ENCODE results near the gene B3GALT4. TPM values are rescaled to one million over a fixed set of nuclear protein-coding genes. Genes with fewer than 3 reads are reported as not detected.
"Not testable (repeated sequence)": the region's sequence is repeated elsewhere in the genome, so short reads cannot be mapped to it uniquely, and the experiment has no call there.

B3GALT4 gene
- total RNA-seq, 1 donor from 2014 or later, result 9.0 TPM

GRCh38 chr6:33271468-33272274, 5.3 kb upstream of the B3GALT4 start, which contains the start of the genes RPS18 and VPS52:
TSS of gene RPS18 (plus strand) at chr6:33272075. CDS start at chr6:33272120, 45 bp downstream.
TSS of gene VPS52 (minus strand) at chr6:33271876. CDS start at chr6:33271675, 201 bp downstream.
- DNase-seq (ENCODE audit: low spot score in 2 of 2) (peak; percentile 90 to 91), FAIRE-seq (peak; percentile 65)

DNA sequence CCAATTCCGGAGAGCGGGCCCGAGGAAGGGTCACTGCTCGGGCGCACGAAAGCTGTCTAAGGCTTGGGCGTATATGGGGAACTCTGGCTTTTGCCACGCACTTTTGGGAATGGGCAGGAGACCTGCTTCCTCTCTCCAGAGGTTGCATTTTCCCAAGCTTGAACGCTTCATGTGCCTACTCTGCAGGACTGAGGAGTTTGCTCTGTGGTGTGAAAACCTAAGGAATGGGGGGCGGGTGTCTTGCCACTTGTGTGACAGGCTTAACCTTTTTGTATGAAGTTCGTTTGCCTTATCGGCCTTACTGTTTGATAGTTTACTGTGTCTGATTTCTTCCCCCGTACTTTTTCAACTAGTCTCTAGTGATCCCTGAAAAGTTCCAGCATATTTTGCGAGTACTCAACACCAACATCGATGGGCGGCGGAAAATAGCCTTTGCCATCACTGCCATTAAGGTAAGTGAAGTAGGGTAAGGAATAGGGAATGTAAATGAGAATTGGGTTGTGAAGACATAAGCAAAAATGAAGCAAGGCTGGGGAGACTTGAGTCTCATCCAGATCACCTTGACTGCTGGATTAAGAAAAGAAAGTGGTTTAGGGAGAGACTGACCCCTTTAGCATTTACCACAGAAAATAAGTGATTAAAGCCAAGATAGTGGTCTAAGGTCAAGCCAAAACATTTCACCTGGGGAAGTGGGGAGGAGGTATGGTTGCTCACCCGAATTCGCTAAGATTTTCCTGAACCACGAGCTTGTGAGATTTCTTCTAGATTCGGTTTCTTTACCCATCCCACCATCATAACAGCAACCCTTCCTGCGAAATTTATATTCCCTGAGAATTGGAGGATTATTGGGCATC, 4.4 kb upstream of the B3GALT4 start:
- FAIRE-seq, result no peak
- DNase-seq (ENCODE audit: low spot score in 2 of 2), result no peak

GRCh38 chr6:33273129-33273923, 3.6 kb upstream of the B3GALT4 start:
- FAIRE-seq, result no peak
- DNase-seq (ENCODE audit: low spot score in 2 of 2), result no peak

DNA sequence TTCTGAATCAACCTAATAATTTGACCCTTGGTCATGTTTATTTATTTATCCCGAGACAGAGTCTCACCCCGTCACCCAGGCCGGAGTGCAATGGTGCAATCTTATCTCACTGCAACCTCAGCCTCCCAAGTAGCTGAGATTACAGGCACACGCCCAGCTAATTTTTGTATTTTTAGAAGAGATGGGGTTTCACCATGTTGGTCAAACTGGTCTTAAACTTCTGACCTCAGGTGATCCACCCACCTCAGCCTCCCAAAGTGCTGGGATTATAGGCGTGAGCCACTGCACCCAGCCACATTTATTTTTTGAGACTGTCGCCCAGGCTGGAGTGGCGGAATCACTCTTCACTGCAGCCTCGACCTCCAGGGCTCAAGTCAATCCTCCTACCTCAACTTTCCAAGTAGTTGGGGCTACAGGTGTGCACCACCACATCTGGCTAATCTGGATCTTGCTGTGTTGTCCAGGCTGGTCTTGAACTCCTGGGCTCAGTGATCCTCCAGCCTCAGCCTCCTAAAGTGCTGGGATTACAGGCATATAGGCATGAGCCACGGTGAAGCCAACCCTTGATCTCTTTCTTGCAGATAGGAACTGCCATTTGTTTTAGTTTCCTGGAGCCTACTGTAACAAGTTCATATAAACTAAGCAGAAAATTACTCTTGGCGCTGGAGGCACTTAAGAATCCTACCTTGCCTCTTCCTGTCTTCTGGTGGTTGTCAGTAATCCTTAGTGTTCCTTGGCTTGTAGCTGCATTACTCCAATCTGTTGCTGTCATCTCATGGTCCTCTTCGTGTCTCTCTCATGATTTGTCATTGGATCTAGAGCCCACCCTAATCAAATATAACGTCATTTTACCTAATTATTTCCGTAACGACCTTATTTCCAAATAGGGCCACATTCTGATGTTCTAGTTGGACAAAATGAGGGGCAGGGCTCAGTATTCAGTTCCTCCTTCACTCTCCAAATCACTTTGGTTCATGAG, 2.7 kb upstream of the B3GALT4 start:
- FAIRE-seq (no peak), DNase-seq (ENCODE audit: low spot score in 2 of 2) (no peak)

DNA sequence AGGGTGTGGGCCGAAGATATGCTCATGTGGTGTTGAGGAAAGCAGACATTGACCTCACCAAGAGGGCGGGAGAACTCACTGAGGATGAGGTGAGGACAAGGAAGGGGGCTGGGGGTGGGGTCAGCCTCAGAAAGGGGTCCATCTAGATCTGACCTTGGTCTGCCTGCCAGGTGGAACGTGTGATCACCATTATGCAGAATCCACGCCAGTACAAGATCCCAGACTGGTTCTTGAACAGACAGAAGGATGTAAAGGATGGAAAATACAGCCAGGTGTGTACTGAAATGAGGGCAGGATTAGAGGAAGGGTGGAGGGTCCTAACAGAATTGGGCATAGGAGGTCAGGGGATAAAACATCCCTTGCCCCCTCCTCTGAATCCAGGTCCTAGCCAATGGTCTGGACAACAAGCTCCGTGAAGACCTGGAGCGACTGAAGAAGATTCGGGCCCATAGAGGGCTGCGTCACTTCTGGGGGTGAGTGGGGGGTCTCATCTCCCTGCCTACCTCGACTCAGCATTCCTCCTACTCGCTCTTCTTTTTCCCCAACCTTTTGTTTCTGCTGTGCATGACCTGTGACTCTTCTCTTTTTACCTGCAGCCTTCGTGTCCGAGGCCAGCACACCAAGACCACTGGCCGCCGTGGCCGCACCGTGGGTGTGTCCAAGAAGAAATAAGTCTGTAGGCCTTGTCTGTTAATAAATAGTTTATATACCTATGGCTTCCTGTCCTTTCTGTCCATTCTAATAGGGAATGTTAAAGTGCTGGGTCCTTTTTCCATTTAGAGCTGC, 935 bp upstream of the B3GALT4 start:
- FAIRE-seq, result not testable (repeated sequence)
- DNase-seq (ENCODE audit: low spot score in 2 of 2), result peak in 1 of 2 donors; percentile 17

- DNase-seq (ENCODE audit: low spot score in 2 of 2) (peak in 1 of 2 donors; percentile 33), FAIRE-seq (no peak)
These were observed 401 bp upstream of the B3GALT4 start for GRCh38 chr6:33276581-33276863.

DNA sequence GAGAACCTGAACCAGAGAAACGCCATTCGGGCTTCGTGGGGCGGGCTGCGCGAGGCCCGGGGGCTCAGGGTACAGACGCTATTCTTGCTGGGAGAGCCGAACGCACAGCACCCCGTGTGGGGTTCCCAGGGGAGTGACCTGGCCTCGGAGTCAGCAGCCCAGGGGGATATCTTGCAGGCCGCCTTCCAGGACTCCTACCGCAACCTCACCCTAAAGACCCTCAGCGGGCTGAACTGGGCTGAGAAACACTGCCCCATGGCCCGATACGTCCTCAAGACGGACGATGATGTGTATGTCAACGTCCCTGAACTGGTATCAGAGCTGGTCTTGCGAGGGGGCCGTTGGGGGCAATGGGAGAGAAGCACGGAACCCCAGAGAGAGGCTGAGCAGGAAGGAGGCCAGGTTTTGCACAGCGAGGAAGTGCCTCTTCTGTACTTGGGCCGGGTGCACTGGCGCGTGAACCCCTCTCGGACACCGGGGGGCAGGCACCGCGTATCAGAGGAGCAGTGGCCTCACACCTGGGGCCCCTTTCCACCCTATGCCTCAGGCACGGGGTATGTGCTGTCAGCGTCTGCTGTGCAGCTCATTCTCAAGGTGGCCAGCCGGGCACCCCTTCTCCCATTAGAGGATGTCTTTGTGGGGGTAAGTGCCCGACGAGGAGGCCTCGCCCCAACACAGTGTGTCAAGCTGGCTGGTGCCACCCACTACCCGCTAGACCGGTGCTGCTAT, 904 bp downstream of the B3GALT4 start:
- FAIRE-seq (no peak), DNase-seq (ENCODE audit: low spot score in 2 of 2) (peak in 1 of 2 donors; percentile 11)

DNA sequence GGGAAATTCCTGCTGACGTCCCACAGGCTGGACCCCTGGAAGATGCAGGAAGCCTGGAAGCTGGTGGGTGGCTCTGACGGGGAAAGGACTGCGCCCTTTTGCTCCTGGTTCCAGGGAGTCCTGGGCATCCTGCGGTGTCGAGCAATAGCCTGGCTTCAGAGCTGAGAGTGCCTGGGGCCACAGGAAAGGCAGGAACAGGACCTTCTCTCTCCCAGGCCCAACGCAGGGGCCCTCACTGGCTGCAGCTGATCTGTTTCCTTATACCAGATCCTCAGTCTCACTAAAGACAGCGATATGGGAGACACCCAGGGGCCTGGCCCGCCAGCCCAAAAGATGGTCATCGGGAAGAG, 1.4 kb downstream of the B3GALT4 start:
- DNase-seq (ENCODE audit: low spot score in 2 of 2) (no peak), FAIRE-seq (no peak)

DNA sequence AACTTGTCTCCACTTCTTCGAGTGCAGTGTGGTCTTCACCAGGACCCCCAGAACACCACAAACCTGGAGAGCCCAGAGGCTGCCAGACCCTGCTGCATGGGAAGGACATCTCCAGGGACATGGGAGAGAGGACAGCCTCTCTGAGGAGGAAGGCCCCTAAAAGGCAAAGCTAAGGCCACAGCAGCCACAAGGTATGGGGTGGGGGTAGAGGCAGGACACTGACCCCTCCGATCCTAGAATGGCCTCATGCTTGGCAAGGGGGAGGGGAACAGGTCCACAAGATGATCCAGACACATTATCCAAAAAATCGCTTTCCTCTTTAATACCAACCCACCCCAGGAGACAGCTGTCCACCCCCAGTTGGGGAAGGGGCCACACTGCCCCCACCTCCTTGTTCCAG, 1.9 kb downstream of the B3GALT4 start:
- DNase-seq (ENCODE audit: low spot score in 2 of 2) (no peak), FAIRE-seq (no peak)

DNA sequence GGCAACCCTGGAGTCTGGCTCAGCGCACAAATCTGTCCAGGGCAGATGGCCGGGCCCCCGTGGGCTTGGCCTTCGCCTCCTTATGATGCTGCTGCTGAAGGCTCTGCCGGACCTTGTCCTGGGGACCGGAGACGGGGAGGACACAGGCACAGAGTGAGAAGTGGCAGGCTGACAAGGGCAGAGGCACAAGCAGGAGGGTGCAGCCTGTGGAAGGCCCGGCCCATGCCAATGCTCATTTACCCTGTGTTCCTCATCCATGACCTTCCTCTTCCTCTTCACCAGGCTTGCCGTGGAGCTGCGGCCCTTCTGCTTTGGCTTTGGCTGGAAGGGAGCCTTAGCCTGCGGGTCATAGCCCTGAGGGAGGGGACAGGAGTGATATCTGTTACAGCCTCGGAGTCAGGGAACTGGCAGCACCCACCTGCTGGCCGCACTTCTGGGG, 2.4 kb downstream of the B3GALT4 start:
- FAIRE-seq, result no peak
- DNase-seq (ENCODE audit: low spot score in 2 of 2), result no peak

DNA sequence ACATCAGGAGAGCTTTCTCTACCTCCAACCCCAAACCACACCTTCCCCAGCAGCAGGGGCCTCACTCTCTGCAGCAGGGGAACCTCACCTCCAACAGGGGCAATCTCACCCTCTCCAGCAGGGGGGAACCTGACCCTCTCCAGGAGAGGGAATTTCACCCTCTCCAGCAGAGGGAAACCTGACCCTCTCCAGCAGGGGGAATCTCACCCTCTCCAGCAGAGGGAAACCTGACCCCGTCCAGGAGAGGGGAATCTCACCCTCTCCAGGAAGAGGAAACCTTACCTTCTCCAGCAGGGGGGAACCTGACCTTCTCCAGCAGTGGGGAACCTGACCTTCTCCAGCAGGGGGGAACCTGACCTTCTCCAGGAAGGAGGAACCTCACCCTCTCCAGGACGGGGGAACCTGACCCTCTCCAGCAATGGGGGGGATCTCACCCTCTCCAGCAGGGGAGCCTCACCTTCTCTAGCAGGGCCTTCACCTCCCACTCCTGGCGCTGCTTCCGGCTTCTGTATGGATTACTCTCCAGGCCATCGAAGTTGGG, 3.1 kb downstream of the B3GALT4 start:
- FAIRE-seq (no peak), DNase-seq (ENCODE audit: low spot score in 2 of 2) (no peak)

DNA sequence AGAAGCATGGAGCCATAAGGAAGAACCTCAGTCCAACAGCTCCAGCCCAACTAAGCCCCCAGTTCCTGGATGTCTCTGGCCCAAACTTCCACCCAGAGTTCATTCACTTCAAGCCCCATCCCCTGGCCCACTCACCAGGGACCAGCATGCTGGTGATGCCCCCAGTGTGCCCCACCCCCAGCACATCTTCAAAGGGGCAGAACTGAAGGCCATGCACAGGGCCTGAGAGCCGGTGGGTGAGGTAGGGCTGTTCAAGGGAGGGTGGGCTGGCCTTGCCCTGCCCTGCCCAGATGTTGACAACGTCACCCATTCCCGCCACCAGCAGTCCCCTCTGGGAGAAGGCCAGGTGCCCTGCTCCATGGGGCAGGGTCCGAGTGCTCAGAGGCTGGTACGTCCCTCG, 3.6 kb downstream of the B3GALT4 start:
- FAIRE-seq (no peak), DNase-seq (ENCODE audit: low spot score in 2 of 2) (no peak)

- not testable (repeated sequence) for DNase-seq (ENCODE audit: low spot score in 2 of 2); FAIRE-seq
These were observed 8.3 kb downstream of the B3GALT4 start for GRCh38 chr6:33285214-33285613.

DNA sequence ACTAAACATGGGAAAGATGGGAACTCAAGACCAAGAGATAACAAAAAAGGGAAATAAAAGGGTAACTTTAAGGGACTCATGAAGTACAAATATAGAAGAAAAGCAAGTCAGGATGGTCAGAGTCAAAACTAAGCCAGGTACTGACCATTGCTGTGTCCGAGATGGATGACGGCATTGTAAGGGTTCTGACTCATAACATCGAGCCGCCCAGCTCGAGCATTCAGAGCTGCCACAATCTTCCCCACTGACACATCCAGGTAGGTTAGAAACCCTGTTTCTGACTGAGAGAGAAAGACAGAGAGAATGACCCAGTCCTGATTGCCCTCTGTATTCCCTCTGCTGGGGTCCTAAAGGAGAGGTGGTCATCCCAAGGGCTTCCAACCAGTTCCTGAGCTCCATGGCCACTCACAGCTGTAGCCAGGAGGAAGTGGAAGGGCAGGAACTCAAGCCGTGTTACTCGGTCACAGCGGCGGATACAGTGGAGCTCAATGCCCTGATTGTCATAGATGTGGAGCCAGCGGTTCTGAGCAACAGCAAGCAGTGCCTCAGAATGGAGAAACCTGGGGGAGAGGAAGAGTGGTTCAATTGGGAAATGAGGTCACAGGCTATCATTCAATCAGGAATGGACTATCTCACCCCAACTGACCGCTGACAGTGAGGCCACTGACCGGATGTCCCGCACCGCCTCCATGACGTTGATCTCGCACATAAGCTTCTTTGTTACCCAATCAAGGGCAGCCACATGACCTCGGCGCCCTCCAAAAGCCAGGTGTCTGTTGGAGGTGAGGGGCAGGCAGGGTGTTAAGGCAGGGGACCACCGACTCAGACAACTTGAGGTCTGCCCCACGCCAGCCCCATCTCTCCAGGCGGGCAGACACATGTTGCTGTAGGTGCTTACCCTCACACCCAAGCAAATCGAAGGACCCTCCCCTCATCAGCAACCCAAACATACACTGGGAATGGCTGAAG, 10.3 kb downstream of the B3GALT4 start:
- no peak for FAIRE-seq
- DNase-seq (ENCODE audit: low spot score in 2 of 2), result no peak

- FAIRE-seq (no peak), DNase-seq (ENCODE audit: low spot score in 2 of 2) (no peak)
These were observed 11.4 kb downstream of the B3GALT4 start for GRCh38 chr6:33288141-33288920.

All from frontal cortex (tissue), 4 donors.